ENCODE measurements around the gene MSANTD3.
"Not testable (repeated sequence)": the region's sequence is repeated elsewhere in the genome, so short reads cannot be mapped to it uniquely, and the experiment has no call there.

MSANTD3 gene

DNA sequence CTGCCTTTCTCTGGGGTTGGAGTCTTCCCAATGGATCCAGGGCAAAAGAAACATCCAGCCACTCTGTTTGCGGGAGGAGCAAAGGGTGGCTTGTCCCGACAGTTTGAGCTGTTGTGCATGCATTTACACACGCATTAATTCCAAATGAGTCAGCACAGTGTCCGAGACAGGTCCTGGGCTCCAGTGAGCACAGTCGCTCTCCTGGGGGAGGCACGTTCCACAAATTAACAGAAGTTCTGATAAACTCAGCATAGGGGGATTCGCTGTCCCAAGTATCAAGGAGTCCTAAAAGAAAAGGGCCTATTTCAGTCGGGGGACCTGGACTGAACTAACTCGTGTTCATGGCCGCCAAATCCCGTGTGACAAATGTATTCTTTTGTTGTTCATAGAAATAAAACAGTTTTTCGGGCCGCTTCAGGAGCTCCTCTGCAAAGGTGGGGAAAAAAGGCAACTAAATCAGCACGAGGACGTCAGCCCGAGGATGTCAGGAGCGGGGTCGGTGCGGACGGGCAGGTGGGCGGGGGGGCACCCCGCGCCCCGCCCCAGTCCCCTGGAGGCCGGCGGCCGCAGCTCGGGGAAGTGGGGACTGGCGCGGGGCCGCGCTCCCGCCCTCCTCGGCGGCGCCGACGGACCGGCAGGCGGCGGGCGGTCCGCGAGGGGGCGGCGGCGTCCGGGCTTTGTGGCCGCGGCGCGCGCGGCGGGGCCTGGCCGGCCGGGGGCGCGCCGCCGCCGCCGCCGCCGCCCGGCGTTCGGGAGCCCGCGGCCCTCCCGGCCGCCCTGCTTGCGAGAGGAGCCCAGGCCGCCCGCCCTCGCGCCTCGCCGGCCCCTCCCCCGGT is at the start of gene MSANTD3:
Gene MSANTD3 (plus strand): TSS at position 614 of the 836 bp plus-strand sequence. CDS start 14,796 bp downstream, outside the sequence.
- DNase-seq: no peak

- DNase-seq: no peak
Observed at GRCh38 chr9:100379862-100380261, 47.1 kb upstream of the MSANTD3 start.

GRCh38 chr9:100392989-100393388 is 34.0 kb upstream of the MSANTD3 start:
- not testable (repeated sequence) for DNase-seq

DNA sequence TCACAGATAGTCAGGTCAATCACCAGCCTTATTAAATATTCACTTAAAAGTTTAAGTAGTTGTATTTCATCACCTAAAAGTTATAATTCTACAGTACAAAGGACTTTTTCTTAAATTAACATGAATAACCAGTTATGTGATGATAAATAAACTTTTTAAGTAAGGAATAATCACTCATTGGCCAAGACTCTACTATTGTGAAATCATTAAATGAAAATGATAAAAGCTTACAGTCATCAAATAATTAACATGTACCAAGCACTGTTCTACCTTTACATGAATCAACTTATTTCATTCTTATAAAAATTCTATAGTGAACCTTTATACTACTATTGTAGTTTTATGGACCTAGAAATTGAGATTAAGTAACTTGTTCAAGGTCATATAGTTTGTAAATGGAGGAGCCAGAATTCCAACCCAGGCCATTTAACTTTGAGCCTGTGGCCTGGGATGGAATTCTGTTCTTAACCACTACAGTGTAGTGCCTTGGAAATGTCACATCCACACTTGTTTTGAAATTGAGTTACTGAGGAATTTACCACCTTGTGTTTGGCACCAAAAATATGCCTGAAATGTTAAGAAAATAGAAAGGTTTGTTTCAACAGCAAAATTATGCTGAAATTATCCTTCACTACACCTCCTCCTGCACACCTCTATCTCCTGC is 32.8 kb upstream of the MSANTD3 start:
- DNase-seq: no peak

DNA sequence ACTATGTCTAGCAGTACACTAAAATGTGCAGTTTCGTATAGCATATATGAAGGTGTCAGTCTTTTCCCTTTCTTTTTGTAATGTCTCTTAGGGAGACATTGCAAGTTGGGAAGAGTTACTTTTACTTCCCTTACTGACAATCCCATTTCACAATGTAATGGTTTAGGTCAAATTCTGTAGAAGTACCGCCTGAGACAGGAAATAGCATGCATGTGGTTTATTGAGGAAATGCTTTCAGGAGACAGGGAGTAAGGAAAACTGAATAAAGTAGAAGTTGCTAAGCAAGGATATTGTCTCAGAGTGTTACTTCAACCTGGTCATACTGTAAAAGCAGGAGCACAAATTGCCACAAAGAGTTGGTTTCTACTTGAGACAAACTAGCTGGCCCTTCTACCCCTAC is 32.1 kb upstream of the MSANTD3 start:
- DNase-seq: no peak

GRCh38 chr9:100396769-100397168 is 30.2 kb upstream of the MSANTD3 start:
- no peak for DNase-seq

DNA sequence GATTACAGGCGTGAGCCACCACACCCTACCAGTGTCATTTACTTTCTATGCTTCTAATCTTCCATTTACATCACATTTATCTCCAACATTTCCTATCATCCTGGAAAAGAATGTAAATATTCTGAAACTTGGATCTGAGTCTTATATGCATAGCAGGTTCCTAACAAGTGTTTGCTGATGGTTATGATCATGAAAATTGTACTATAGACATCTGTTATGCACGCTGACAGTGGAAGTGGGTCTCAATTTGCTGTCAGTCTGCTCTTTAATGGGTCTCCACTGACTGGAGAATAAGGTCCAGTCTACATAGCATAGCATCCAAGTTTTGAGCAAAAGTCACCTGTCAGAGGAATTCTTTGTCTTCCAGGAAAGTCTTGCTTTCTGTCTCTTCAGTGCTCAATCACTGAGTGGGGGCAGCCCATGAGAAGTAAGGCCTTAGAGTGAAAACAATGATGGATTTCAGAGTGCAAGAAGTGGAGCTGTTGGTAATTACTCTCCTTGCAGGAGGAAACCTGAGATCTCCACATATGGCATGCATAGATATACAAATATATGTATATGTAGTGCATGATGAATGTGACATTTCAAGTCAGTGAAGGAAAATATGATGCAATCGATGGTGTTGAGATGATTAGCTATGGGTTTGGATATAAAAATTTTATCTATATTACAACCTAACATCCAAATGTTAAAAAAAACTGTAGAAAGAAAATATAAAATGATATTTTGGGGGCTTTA is 29.2 kb upstream of the MSANTD3 start:
- no peak for DNase-seq

- DNase-seq: no peak
Observed at GRCh38 chr9:100401042-100401441, 25.9 kb upstream of the MSANTD3 start.

DNA sequence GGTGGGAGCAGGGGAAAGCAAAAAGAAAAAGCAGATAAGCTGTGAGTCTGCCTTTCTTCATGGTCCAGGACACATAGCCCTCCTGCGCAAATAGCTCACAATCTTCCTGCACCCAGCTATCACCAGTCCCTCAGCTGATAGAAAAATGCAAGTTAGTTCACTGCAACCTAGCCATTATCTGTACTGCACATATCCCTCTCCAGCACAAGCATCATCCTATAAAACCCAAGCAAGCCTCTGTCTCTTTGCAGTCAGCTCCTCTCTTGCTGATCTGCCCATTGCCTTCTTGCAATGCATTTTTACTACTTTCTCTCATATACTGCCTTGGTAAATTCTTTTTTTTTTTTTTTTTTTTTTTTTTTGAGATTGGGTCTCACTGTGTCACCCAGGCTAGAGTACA is 20.0 kb upstream of the MSANTD3 start:
- no peak for DNase-seq

DNA sequence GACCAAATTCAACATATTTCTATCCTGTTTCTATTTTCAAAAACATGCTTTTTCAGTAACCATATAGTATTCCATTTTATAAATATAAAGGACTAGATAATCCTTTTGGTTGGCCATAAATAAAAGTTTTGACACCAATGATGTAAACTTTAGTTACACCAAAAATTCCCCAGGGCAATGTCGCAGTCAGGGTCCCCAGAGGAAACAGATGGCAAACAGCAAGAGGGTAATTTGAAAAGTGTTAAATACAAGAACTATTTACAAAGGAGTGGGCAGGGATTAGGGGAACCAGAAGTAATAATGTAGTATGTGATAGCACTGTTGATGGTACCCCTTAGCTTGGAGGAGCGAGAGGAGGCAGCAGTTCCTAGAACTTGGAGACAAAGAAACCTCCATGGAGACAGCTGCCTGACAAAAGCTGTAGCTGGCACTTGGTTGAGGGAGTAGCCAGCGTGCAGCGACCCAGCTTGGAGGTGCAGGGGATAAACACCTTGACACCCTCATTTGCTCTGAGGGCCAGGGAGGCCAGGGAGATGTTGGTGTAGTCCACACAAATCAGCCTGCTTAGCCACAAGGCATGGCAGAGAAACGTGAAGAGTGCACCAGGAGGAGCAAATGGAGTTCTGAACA is 18.3 kb upstream of the MSANTD3 start:
- DNase-seq: no peak

DNA sequence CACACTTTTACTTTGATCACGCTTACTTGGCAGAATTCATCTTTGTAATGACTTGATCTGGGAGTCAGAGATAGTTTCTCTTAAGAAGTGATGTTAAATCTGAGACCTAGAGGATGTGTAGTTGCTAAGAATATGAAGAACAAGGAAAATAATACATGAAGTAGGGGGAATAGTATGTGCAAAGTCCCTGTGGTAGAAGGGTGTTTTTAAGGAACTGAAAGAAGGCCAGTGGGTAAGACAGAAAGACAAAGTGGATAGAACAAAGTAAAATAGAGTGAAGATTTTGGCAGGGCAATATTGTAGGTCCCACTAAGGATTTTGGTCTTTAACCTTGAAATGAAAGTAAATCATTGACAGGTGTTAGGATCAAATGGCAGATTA is 17.8 kb upstream of the MSANTD3 start:
- DNase-seq: no peak

- peak; percentile 89 for DNase-seq
Observed at GRCh38 chr9:100411472-100412283, 15.3 kb upstream of the MSANTD3 start.

GRCh38 chr9:100413839-100414420 is 13.0 kb upstream of the MSANTD3 start:
- DNase-seq: no peak

- no peak for DNase-seq
Observed at GRCh38 chr9:100417815-100418214, 9.1 kb upstream of the MSANTD3 start.

- DNase-seq: no peak
Observed at GRCh38 chr9:100419166-100419565, 7.8 kb upstream of the MSANTD3 start.

GRCh38 chr9:100421116-100421515 is 5.8 kb upstream of the MSANTD3 start:
- not testable (repeated sequence) for DNase-seq

DNA sequence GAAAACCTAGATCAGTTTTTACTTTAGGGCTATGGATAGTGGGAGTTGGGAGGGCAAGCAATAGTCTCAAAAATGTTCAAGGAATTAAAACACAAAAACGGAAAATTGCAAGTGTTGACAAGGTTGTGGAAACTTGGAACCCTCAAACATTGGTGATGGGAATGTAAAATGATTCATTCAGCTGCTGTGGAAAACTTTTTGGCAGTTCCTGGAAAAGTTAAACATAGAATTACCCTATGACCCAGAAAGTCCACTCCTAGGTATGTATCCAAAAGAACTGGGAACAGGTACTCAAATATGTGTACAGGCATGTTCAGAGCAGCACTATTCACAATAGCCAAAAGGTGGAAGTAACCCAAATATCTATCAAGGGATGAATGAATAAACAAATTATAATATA is 1.2 kb upstream of the MSANTD3 start:
- no peak for DNase-seq

DNA sequence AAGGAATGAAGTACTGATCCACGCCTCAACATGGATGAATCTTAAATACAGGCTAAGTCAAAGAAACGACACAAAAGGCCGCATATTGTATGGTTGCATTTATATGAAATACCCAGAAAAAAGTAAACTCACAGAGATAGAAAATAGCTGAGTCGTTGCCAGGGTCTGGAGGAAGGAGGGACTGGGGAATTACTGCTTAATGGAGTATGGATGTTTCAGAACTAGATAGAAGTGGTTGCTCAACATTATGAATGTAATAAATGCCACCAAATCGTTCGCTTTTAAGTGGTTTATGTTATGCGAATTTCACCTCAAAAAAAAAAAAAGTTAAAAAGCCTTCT is 784 bp upstream of the MSANTD3 start:
- DNase-seq: no peak

- DNase-seq: no peak
Observed at GRCh38 chr9:100427366-100428263, 672 bp downstream of the MSANTD3 start.

GRCh38 chr9:100428871-100429654 is 2.1 kb downstream of the MSANTD3 start:
- peak; percentile 18 for DNase-seq

Measured in NCI-H446 treated with DMSO at 0.1 percent for 48 hours (cell line).